Ishikawa (cell line): ENCODE data around the gene STK39.

Experiments used
- CREB1 ChIP-seq: IDR thresholded peaks from 2 replicates; pipeline ENCODE4 v1.6.1; 2012; ENCODE audit warnings: low read depth
- TEAD4 ChIP-seq: IDR thresholded peaks from 2 replicates; pipeline ENCODE4 v1.6.1; 2012
- ZBTB7A ChIP-seq: IDR thresholded peaks from 2 replicates; pipeline ENCODE4 v1.6.1; 2012; ENCODE audit warnings: low read depth
- TF ChIP-seq, protein P1 (sequence below): IDR thresholded peaks from 2 replicates; pipeline ENCODE4 v1.6.1; 2012

DNA sequence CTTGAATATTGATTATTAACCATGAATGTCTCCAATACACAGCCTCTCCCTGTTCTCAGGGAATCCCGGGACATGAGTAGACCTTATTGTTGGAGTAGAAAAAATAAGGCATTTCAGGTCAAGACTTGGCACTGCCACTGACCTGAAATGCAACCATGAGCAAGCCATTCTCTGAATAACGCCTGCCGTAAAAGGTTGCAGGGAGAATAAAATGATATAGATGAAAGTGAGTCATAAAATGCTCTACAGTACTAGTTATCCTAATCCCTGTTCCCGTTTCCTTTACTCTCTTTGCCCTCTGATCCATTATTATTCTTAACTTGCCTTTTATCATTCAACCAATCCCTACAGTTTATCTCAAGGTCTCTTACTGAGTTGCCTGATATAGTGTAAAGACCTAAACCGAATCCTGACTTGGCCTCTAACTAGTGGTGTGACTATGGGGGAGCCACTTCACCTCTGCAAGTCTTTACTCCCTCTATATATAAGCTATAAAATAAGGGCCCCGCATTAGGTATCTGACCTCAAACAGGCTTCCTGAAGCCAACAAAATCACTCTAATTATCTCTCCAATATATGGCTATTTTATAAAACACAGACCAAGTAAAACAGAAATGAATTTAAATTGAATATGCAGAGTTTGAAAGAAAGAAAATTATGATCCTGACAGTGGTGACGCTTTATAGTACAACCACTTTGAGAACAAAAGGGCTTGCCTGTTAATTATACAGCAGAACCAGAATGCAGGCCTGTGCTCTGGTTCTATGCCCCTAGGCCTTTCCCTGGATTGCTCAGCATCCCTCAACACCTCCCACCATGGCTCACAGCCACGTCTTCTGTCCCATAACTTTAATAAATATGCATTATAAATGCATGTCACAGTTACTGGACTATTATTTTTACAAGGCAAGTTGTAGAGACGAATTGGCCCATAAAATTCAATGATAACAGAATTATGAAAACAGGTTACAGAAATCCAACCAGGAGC lies 183.1 kb downstream of the STK39 start:
- TF ChIP-seq TEAD4 (no peak), CREB1 (no peak), ZBTB7A (no peak)
- TF ChIP-seq, protein P1, sequence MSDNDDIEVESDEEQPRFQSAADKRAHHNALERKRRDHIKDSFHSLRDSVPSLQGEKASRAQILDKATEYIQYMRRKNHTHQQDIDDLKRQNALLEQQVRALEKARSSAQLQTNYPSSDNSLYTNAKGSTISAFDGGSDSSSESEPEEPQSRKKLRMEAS = no peak
